ENCODE measurements around the gene IGFBP5. TPM values are rescaled to one million over a fixed set of nuclear protein-coding genes. Genes with fewer than 3 reads are reported as not detected.

Gene IGFBP5
- total and polyA plus RNA-seq, 2 donors (not counting 1 experiment from before 2014, with no cell fraction given) = not detected

DNA sequence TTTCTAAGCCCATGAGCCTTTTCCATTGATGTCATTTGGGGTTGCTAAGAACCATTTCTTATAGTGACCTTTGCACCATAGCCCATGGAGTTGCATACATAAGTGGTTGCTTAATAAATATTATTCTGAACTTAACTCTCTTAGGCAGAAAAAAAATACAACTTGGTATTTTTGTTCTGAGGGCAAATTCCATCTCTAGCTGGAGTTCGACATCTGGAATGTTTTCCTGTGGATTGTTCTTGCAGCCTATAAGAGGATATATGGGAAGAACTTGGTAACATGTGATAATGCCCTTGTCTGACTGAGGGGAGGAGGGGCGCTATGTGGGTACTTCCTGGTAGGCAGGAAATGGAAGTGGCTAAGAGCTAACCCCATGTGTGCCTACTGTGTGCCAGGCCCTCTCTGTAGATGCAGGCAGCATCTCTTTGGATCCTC, 41.4 kb downstream of the IGFBP5 start:
- Histone ChIP-seq H3K9me3 (ENCODE audit: control extremely low read depth in 1 of 3, control insufficient read depth in 2 of 3, insufficient read depth in 1 of 3, low read length in 2 of 3) (peaks cover 0 to 2% (median 0%) of the 10 kb centered on the region in 3 donors), H3K4me3 (ENCODE audit: control extremely low read depth in 1 of 5, extremely low read depth in 1 of 5, insufficient read depth in 1 of 5, low read depth in 2 of 5, low read length in 4 of 5) (no peak overlapping the region), H3K36me3 (replicated peaks in 1 of 2; ENCODE audit: control extremely low read depth in 1 of 2, control insufficient read depth in 1 of 2, extremely low read depth in 1 of 2, insufficient read depth in 2 of 2, low read length in 1 of 2) (no peaks in the 10 kb centered on the region), H2AFZ (ENCODE audit: insufficient read depth, low read depth, low read length, poor library complexity, severe bottlenecking) (no peak overlapping the region), H3K27me3 (replicated peaks in 1 of 4; ENCODE audit: control extremely low read depth in 1 of 4, control insufficient read depth in 3 of 4, insufficient read depth in 4 of 4, low read length in 3 of 4) (peaks cover 0 to 8% (median 0%) of the 10 kb centered on the region in 4 experiments), H3K79me2 (ENCODE audit: control insufficient read depth, insufficient read depth, low read length) (no peaks in the 10 kb centered on the region), H3K9ac (ENCODE audit: low read length) (no peak overlapping the region), H3K4me2 (replicated peaks; ENCODE audit: low read depth, low read length, poor library complexity, severe bottlenecking) (no peak overlapping the region), H3K27ac (ENCODE audit: low read length in 2 of 2) (no peak overlapping the region), H3K4me1 (ENCODE audit: control insufficient read depth in 2 of 2, insufficient read depth in 2 of 2, low read length in 2 of 2) (no peaks in the 10 kb centered on the region), H4K20me1 (ENCODE audit: control insufficient read depth, insufficient read depth, low read length, poor library complexity, severe bottlenecking) (no peaks in the 10 kb centered on the region)
- DNase-seq = no peak
- intact Hi-C loops (cut with micrococcal nuclease) = no loop called here
- ChIA-PET POLR2A (no interaction called here), CTCF (interaction anchor here (0.8 to 1.7 kb wide), 2 partner anchors 11 to 136 kb away, joined by 3 to 6 read pairs; no protein-coding TSS in a partner anchor)
- 86% methylated on average over 2 of the region's 2 CpGs for WGBS (ENCODE audit: insufficient coverage)
- ATAC-seq (ENCODE audit: low read depth) = no peak
- no peak overlapping the region for H3K27ac Mint-ChIP-seq
- H3K9me3 Mint-ChIP-seq (ENCODE audit: insufficient read depth) = no peaks in the 10 kb centered on the region
- H3K27me3 Mint-ChIP-seq = peaks cover 35% of the 10 kb centered on the region
- TF ChIP-seq, protein P1, sequence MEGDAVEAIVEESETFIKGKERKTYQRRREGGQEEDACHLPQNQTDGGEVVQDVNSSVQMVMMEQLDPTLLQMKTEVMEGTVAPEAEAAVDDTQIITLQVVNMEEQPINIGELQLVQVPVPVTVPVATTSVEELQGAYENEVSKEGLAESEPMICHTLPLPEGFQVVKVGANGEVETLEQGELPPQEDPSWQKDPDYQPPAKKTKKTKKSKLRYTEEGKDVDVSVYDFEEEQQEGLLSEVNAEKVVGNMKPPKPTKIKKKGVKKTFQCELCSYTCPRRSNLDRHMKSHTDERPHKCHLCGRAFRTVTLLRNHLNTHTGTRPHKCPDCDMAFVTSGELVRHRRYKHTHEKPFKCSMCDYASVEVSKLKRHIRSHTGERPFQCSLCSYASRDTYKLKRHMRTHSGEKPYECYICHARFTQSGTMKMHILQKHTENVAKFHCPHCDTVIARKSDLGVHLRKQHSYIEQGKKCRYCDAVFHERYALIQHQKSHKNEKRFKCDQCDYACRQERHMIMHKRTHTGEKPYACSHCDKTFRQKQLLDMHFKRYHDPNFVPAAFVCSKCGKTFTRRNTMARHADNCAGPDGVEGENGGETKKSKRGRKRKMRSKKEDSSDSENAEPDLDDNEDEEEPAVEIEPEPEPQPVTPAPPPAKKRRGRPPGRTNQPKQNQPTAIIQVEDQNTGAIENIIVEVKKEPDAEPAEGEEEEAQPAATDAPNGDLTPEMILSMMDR (IDR thresholded peaks at IDR 0.05) = no peak
- H3K4me1 Mint-ChIP-seq = no peaks in the 10 kb centered on the region
- no peak overlapping the region for H3K4me3 Mint-ChIP-seq

DNA sequence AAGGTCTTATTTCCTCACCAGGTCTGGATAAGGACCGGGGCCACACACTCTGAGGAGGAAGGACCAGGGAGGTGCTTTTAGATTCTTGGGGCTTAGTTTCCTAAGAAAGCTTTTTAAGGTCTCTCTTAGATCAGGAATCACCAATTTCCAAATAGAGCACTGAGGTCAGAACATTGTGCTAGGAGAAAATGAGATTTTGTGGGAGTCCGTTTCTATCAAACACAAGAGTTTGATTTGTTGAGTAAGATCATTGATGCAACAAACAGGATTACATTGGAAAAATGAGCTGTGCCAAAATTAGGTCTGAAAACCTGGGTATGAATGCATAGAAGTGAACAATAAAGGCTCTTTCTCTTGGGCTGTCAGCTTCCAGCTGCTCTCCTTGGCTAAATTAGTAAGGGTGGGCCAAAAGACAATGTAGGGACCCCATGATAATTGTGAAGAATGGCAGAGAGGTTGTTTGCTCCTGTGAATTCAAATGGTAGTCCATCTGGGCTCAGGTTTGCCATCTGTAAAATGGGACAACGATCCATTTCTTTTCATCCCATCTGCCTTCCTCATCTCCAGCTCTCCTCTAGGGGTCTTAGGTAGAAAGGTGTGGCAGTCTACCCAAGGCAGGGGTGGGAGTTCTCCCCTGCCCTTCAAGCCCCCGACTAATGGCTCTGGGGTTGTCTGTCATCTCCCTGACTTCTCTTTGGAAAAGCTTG, 42.1 kb downstream of the IGFBP5 start:
- no peak overlapping the region for H3K27ac ChIP-seq (ENCODE audit: low read length in 2 of 2)
- no peak overlapping the region for H2AFZ ChIP-seq (ENCODE audit: insufficient read depth, low read depth, low read length, poor library complexity, severe bottlenecking)
- DNase-seq = no peak
- intact Hi-C loops (cut with micrococcal nuclease) = no loop called here
- peaks cover 0 to 8% (median under 1%) of the 10 kb centered on the region in 4 experiments for H3K27me3 ChIP-seq (replicated peaks in 1 of 4; ENCODE audit: control extremely low read depth in 1 of 4, control insufficient read depth in 3 of 4, insufficient read depth in 4 of 4, low read length in 3 of 4)
- H3K27ac Mint-ChIP-seq = no peak overlapping the region
- H3K36me3 ChIP-seq (replicated peaks in 1 of 2; ENCODE audit: control extremely low read depth in 1 of 2, control insufficient read depth in 1 of 2, extremely low read depth in 1 of 2, insufficient read depth in 2 of 2, low read length in 1 of 2) = no peaks in the 10 kb centered on the region
- H3K9me3 ChIP-seq (ENCODE audit: control extremely low read depth in 1 of 3, control insufficient read depth in 2 of 3, insufficient read depth in 1 of 3, low read length in 2 of 3) = peaks cover 0 to 2% (median 0%) of the 10 kb centered on the region in 3 donors
- no peaks in the 10 kb centered on the region for H4K20me1 ChIP-seq (ENCODE audit: control insufficient read depth, insufficient read depth, low read length, poor library complexity, severe bottlenecking)
- WGBS (ENCODE audit: insufficient coverage) = 83% methylated on average over 2 of the region's 4 CpGs
- H3K4me2 ChIP-seq (replicated peaks; ENCODE audit: low read depth, low read length, poor library complexity, severe bottlenecking) = no peak overlapping the region
- TF ChIP-seq, protein P1 (IDR thresholded peaks at IDR 0.05) = no peak
- no peak for TF ChIP-seq EZH2 (IDR thresholded peaks at IDR 0.05; ENCODE audit: borderline replicate concordance, insufficient read depth, low read depth, low read length, poor library complexity, severe bottlenecking)
- no peaks in the 10 kb centered on the region for H3K4me1 Mint-ChIP-seq
- POLR2A ChIA-PET = no interaction called here
- no peak overlapping the region for H3K4me3 ChIP-seq (ENCODE audit: control extremely low read depth in 1 of 5, extremely low read depth in 1 of 5, insufficient read depth in 1 of 5, low read depth in 2 of 5, low read length in 4 of 5)
- no peak overlapping the region for H3K4me3 Mint-ChIP-seq
- no peaks in the 10 kb centered on the region for H3K9me3 Mint-ChIP-seq (ENCODE audit: insufficient read depth)
- H3K4me1 ChIP-seq (ENCODE audit: control insufficient read depth in 2 of 2, insufficient read depth in 2 of 2, low read length in 2 of 2) = no peaks in the 10 kb centered on the region
- H3K9ac ChIP-seq (ENCODE audit: low read length) = no peak overlapping the region
- no peaks in the 10 kb centered on the region for H3K79me2 ChIP-seq (ENCODE audit: control insufficient read depth, insufficient read depth, low read length)
- CTCF ChIA-PET = interaction anchor here (0.8 to 1.7 kb wide), 2 partner anchors 12 to 135 kb away, joined by 3 to 6 read pairs; no protein-coding TSS in a partner anchor
- peaks cover 32% of the 10 kb centered on the region for H3K27me3 Mint-ChIP-seq
- no peak for ATAC-seq (ENCODE audit: low read depth)

Data from B cell (primary cell).